Measurements from ENCODE around the gene LMF2. TPM values are rescaled to one million over a fixed set of nuclear protein-coding genes. Genes with fewer than 3 reads are reported as not detected.

Gene LMF2
- total and polyA plus RNA-seq, 2 of the 4 experiments (the other 2 are of a cell fraction): 16.8 to 82.6 TPM

- no TSS peak for BruUV-seq (replicated peaks)
- peaks cover 4% of the 10 kb centered on the region for H4K20me1 ChIP-seq (ENCODE audit: insufficient read depth, low read length)
Observed at GRCh38 chr22:50517495-50518260, 10.2 kb upstream of the LMF2 start.

More at GRCh38 chr22:50517495-50518260, 10.2 kb upstream of the LMF2 start:
- POLR2A ChIA-PET (ENCODE audit: unreplicated experiment): no interaction called here
- dilution Hi-C loops (cut with HindIII; ENCODE audit: low sequenced_read_pairs, unreplicated experiment) (no loop called here), in situ Hi-C loops (cut with MboI; ENCODE audit: low sequenced_read_pairs) (no loop called here), intact Hi-C loops (cut with micrococcal nuclease) (no loop called here)
- CTCF ChIA-PET: no interaction called here
- Histone ChIP-seq H4K8ac (ENCODE audit: low read depth in 2 of 2, low read length in 2 of 2) (no peak overlapping the region), H3K9ac (ENCODE audit: low read depth, low read length) (no peak overlapping the region), H3K27me3 (ENCODE audit: control insufficient read depth, insufficient read depth, low read length) (no peaks in the 10 kb centered on the region), H3K4me3 (ENCODE audit: insufficient read depth, low read depth, low read length) (no peak overlapping the region), H2BK20ac (ENCODE audit: low read depth, low read length) (no peak overlapping the region), H2BK5ac (ENCODE audit: low read depth, low read length, poor library complexity, severe bottlenecking) (no peak overlapping the region), H3K4me1 (ENCODE audit: control insufficient read depth, insufficient read depth, low read length) (no peaks in the 10 kb centered on the region), H3K9me1 (ENCODE audit: insufficient read depth, low read length) (no peaks in the 10 kb centered on the region), H2AK9ac (replicated peaks; ENCODE audit: low read depth, low read length, poor library complexity) (no peak overlapping the region), H3K14ac (replicated peaks; ENCODE audit: low read depth, low read length) (no peak overlapping the region), H4K91ac (ENCODE audit: insufficient read depth, low read depth, low read length) (no peak overlapping the region), H3K56ac (ENCODE audit: extremely low read depth, insufficient read depth, low read length) (no peak overlapping the region), H3K9me3 (ENCODE audit: control insufficient read depth, insufficient read depth, low read length) (no peaks in the 10 kb centered on the region), H4K5ac (ENCODE audit: low read depth, low read length) (no peak overlapping the region), H3K4ac (ENCODE audit: low read depth, low read length) (no peak overlapping the region), H3K23ac (ENCODE audit: low read depth, low read length) (no peak overlapping the region), H3K36me3 (ENCODE audit: control insufficient read depth, insufficient read depth, low read length) (peaks cover 36% of the 10 kb centered on the region), H2AFZ (replicated peaks; ENCODE audit: low read length, poor library complexity) (no peak overlapping the region), H3K27ac (ENCODE audit: insufficient read depth, low read length) (no peak overlapping the region), H3K18ac (ENCODE audit: low read depth, low read length) (no peak overlapping the region), H2BK120ac (ENCODE audit: low read depth, low read length) (no peak overlapping the region), H2AK5ac (ENCODE audit: low read depth, low read length) (no peak overlapping the region), H2BK15ac (ENCODE audit: low read depth, low read length) (no peak overlapping the region), H3K79me1 (ENCODE audit: low read depth in 1 of 2, low read length in 2 of 2) (peaks cover 22 to 37% of the 10 kb centered on the region in 2 experiments), H3K4me2 (ENCODE audit: low read depth, low read length) (no peak overlapping the region)
- DNase-seq: no peak
- ATAC-seq (ENCODE audit: low read depth): no peak
- 97% methylated on average over 9 of the region's 20 CpGs; no CpG with 5 or more reads in 1 of the 2 experiments for WGBS, 2 experiments (ENCODE audit: extremely low coverage in 2 of 2, insufficient read length in 1 of 2)
- TF ChIP-seq MXI1 (IDR thresholded peaks at IDR 0.05; ENCODE audit: borderline replicate concordance, low read depth, low read length) (no peak), MAZ (IDR thresholded peaks at IDR 0.05; ENCODE audit: borderline replicate concordance, low read depth, low read length) (no peak), USF2 (IDR thresholded peaks at IDR 0.05; ENCODE audit: low read depth, low read length) (no peak), SMC3 (IDR thresholded peaks at IDR 0.05; ENCODE audit: low read depth, low read length) (no peak), RFX5 (IDR thresholded peaks at IDR 0.05; ENCODE audit: low read depth, low read length) (no peak), MAFK (IDR thresholded peaks at IDR 0.05; ENCODE audit: low read depth, low read length) (no peak), FOS (IDR thresholded peaks at IDR 0.05; ENCODE audit: low read depth, low read length) (no peak), POLR2A (IDR thresholded peaks at IDR 0.05; ENCODE audit: low read depth, low read length) (no peak), CEBPB (IDR thresholded peaks at IDR 0.05; ENCODE audit: low read depth, low read length) (no peak), BHLHE40 (IDR thresholded peaks at IDR 0.05; ENCODE audit: low read depth, low read length) (no peak), RAD21 (IDR thresholded peaks at IDR 0.05; ENCODE audit: low read length) (no peak), CTCF (conservative IDR thresholded peaks at IDR 0.05; ENCODE audit: low read depth, low read length) (no peak)

Measured in IMR-90 (cell line).